Muscle layer of duodenum (tissue), 2 donors: ENCODE measurements around the gene TTI1.

Experiments used
- H3K27ac ChIP-seq: one replicate; pipeline ENCODE4 v1.7.0; 2013; ENCODE audit warnings: mild to moderate bottlenecking, low read length
- H3K27me3 ChIP-seq: one replicate; pipeline ENCODE4 v1.7.0; 2013; ENCODE audit warnings: low read depth, mild to moderate bottlenecking, control low read depth, low read length
- H3K36me3 ChIP-seq, 2 donors: one replicate each; pipeline ENCODE4 v1.7.0; 2013; ENCODE audit warnings: low read length in 2 of 2, control low read depth in 1 of 2, mild to moderate bottlenecking in 1 of 2; ENCODE audit not compliant: insufficient read depth in 2 of 2, control insufficient read depth in 1 of 2
- H3K4me1 ChIP-seq, 2 donors: one replicate each; pipeline ENCODE4 v1.7.0; 2013; ENCODE audit warnings: low read length in 2 of 2, mild to moderate bottlenecking in 2 of 2, control low read depth in 1 of 2, moderate library complexity in 1 of 2; ENCODE audit not compliant: insufficient read depth in 2 of 2, control insufficient read depth in 1 of 2
- H3K4me3 ChIP-seq, 2 donors: one replicate each; pipeline ENCODE4 v1.7.0; 2013; ENCODE audit warnings: low read length in 2 of 2, low read depth in 1 of 2, mild to moderate bottlenecking in 1 of 2
- H3K9me3 ChIP-seq, 2 donors: one replicate each; pipeline ENCODE4 v1.7.0; 2013; ENCODE audit warnings: low read length in 2 of 2, control low read depth in 1 of 2, mild to moderate bottlenecking in 1 of 2; ENCODE audit not compliant: control insufficient read depth in 1 of 2
- donor health status: healthy.

The TTI1 gene

GRCh38 chr20:37955511-37955910 is 77.7 kb downstream of the TTI1 start:
- Histone ChIP-seq H3K27ac (no peak overlapping the region), H3K36me3 (no peaks in the 10 kb centered on the region), H3K4me1 (no peaks in the 10 kb centered on the region), H3K4me3 (no peak overlapping the region), H3K9me3 (peaks cover 0 to 5% of the 10 kb centered on the region in 2 donors), H3K27me3 (peaks cover 3% of the 10 kb centered on the region)

GRCh38 chr20:37954626-37955025 is 78.6 kb downstream of the TTI1 start:
- Histone ChIP-seq H3K27ac (no peak overlapping the region), H3K4me1 (no peaks in the 10 kb centered on the region), H3K36me3 (no peaks in the 10 kb centered on the region), H3K4me3 (no peak overlapping the region), H3K27me3 (peaks cover 3% of the 10 kb centered on the region), H3K9me3 (peaks cover 0 to 2% of the 10 kb centered on the region in 2 donors)

GRCh38 chr20:37954190-37954589 is 79.1 kb downstream of the TTI1 start:
- no peaks in the 10 kb centered on the region for H3K36me3 ChIP-seq
- peaks cover 0 to 2% of the 10 kb centered on the region in 2 donors for H3K9me3 ChIP-seq
- H3K4me3 ChIP-seq, result no peak overlapping the region
- H3K4me1 ChIP-seq, result no peaks in the 10 kb centered on the region
- no peak overlapping the region for H3K27ac ChIP-seq
- peaks cover 3% of the 10 kb centered on the region for H3K27me3 ChIP-seq

GRCh38 chr20:37948956-37949355 is 84.3 kb downstream of the TTI1 start:
- H3K27ac ChIP-seq, result no peak overlapping the region
- no peaks in the 10 kb centered on the region for H3K27me3 ChIP-seq
- H3K9me3 ChIP-seq, result peaks cover 0 to 6% of the 10 kb centered on the region in 2 donors
- no peak overlapping the region for H3K4me3 ChIP-seq
- H3K4me1 ChIP-seq, result no peaks in the 10 kb centered on the region
- H3K36me3 ChIP-seq, result no peaks in the 10 kb centered on the region

GRCh38 chr20:37947943-37948342 is 85.3 kb downstream of the TTI1 start:
- no peak overlapping the region for H3K27ac ChIP-seq
- H3K4me3 ChIP-seq, result no peak overlapping the region
- no peaks in the 10 kb centered on the region for H3K4me1 ChIP-seq
- H3K36me3 ChIP-seq, result no peaks in the 10 kb centered on the region
- no peaks in the 10 kb centered on the region for H3K27me3 ChIP-seq
- peaks cover 0 to 6% of the 10 kb centered on the region in 2 donors for H3K9me3 ChIP-seq

GRCh38 chr20:37946946-37947345 is 86.3 kb downstream of the TTI1 start:
- Histone ChIP-seq H3K27ac (no peak overlapping the region), H3K9me3 (peaks cover 0 to 6% of the 10 kb centered on the region in 2 donors), H3K4me3 (no peak overlapping the region), H3K4me1 (no peaks in the 10 kb centered on the region), H3K36me3 (no peaks in the 10 kb centered on the region), H3K27me3 (no peaks in the 10 kb centered on the region)

- no peak overlapping the region for H3K4me3 ChIP-seq
- H3K9me3 ChIP-seq, result peaks cover 0 to 4% of the 10 kb centered on the region in 2 donors
- no peak overlapping the region for H3K27ac ChIP-seq
Observed at GRCh38 chr20:37945091-37945547, 88.1 kb downstream of the TTI1 start.

GRCh38 chr20:37944456-37944981 is 88.7 kb downstream of the TTI1 start:
- Histone ChIP-seq H3K27me3 (no peaks in the 10 kb centered on the region), H3K4me3 (no peak overlapping the region), H3K9me3 (peaks cover 0 to 4% of the 10 kb centered on the region in 2 donors), H3K27ac (no peak overlapping the region), H3K4me1 (no peaks in the 10 kb centered on the region), H3K36me3 (no peaks in the 10 kb centered on the region)

More at GRCh38 chr20:37945091-37945547, 88.1 kb downstream of the TTI1 start:
- no peaks in the 10 kb centered on the region for H3K4me1 ChIP-seq
- no peaks in the 10 kb centered on the region for H3K36me3 ChIP-seq
- no peaks in the 10 kb centered on the region for H3K27me3 ChIP-seq

GRCh38 chr20:37943501-37944455 is 89.5 kb downstream of the TTI1 start:
- H3K9me3 ChIP-seq, result peaks cover 0 to 4% of the 10 kb centered on the region in 2 donors
- no peaks in the 10 kb centered on the region for H3K27me3 ChIP-seq
- no peaks in the 10 kb centered on the region for H3K4me1 ChIP-seq
- no peak overlapping the region for H3K27ac ChIP-seq
- no peak overlapping the region for H3K4me3 ChIP-seq
- H3K36me3 ChIP-seq, result no peaks in the 10 kb centered on the region

GRCh38 chr20:37943033-37943432 is 90.2 kb downstream of the TTI1 start:
- H3K27me3 ChIP-seq, result no peaks in the 10 kb centered on the region
- H3K4me3 ChIP-seq, result no peak overlapping the region
- H3K36me3 ChIP-seq, result no peaks in the 10 kb centered on the region
- no peak overlapping the region for H3K27ac ChIP-seq
- peaks cover 0 to 4% of the 10 kb centered on the region in 2 donors for H3K9me3 ChIP-seq
- H3K4me1 ChIP-seq, result no peaks in the 10 kb centered on the region

- Histone ChIP-seq H3K36me3 (no peaks in the 10 kb centered on the region), H3K4me3 (no peak overlapping the region), H3K27me3 (no peaks in the 10 kb centered on the region), H3K27ac (no peak overlapping the region), H3K9me3 (no peaks in the 10 kb centered on the region), H3K4me1 (no peaks in the 10 kb centered on the region)
Observed at GRCh38 chr20:37941992-37942391, 91.3 kb downstream of the TTI1 start.
